Middle frontal gyrus (tissue), 1 donor: ENCODE measurements around the gene ZBTB12.
"Not testable (repeated sequence)": the region's sequence is repeated elsewhere in the genome, so short reads cannot be mapped to it uniquely, and the experiment has no call there.

Experiments used
- DNase-seq: peaks from one replicate; pipeline ENCODE4 v3.0.0-alpha.2; 2015; ENCODE audit warnings: low spot score; ENCODE audit errors: extremely low spot score

The ZBTB12 gene, protein sequence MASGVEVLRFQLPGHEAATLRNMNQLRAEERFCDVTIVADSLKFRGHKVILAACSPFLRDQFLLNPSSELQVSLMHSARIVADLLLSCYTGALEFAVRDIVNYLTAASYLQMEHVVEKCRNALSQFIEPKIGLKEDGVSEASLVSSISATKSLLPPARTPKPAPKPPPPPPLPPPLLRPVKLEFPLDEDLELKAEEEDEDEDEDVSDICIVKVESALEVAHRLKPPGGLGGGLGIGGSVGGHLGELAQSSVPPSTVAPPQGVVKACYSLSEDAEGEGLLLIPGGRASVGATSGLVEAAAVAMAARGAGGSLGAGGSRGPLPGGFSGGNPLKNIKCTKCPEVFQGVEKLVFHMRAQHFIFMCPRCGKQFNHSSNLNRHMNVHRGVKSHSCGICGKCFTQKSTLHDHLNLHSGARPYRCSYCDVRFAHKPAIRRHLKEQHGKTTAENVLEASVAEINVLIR

DNA sequence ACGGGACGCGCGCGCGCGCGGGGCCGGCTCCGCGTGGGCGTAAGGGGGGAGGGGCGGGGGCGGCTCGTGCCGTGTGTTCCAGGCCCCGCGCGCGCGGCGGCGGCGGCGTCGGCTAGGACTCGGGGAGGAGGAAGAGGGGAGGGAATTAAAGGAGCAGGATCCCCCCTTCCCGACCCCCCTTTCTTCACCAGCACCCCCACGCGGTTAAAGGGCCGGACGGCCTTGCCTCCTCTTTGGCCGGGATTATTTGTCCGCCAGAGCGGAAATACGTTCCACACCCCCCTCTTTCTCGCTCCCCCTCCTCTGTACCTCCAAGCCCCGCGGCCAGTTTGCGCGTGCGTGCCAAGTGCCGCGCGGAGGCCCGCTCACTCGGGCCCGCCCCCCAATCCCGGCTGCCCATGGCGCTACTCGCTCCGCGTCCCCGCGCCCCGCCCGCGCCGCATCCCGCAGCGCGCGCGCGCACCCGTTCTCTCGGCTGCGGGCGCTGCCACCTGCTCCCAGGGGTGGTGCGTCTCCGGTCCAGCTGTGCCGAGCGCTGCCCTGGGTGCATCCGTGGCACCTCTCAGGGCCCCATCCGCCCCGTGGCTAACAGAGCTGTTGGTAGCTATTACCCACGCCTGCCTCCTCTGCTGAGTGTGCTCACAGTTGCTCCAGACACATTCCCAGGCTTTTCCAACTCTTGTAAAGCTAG lies at the start of gene ZBTB12:
Gene ZBTB12 (minus strand): TSS at position 134 of the 691 bp plus-strand sequence. CDS start 781 bp downstream, outside the sequence.
- peak; percentile 95 for DNase-seq

DNA sequence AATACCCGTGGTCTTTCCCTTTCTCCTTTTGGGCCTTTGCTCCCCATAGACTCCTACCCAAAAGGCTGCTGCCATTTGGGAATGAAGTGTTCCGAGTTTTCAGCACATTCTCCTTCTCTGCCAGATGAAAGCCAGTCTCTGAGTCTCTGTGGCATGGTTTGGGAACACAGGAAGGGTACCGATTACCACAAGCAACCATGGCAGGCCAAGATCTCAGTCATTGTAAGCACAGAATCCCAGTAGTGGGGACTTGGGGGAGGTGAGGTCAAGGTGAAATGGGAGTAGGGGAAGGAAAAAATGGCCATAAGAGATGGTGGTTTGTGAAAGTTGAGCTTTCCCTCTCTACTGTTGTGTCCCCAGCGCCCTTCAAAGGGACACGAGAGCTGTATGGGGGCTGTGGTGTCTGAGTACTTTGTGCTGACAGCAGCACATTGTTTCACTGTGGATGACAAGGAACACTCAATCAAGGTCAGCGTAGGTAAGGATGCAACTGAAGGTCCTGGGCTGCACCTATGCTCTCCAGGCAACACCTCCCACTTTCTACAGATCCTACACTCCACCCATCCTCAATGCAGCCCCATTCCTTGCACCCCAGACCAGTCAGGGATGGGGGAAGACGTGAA lies 48.2 kb upstream of the ZBTB12 start:
- DNase-seq = no peak

- no peak for DNase-seq
These were observed 47.0 kb upstream of the ZBTB12 start for GRCh38 chr6:31948753-31949413.

- no peak for DNase-seq
These were observed 46.4 kb upstream of the ZBTB12 start for GRCh38 chr6:31948306-31948705.

GRCh38 chr6:31947864-31948263 lies 46.0 kb upstream of the ZBTB12 start:
- no peak for DNase-seq

- no peak for DNase-seq
These were observed 45.3 kb upstream of the ZBTB12 start for GRCh38 chr6:31947070-31947675.

DNA sequence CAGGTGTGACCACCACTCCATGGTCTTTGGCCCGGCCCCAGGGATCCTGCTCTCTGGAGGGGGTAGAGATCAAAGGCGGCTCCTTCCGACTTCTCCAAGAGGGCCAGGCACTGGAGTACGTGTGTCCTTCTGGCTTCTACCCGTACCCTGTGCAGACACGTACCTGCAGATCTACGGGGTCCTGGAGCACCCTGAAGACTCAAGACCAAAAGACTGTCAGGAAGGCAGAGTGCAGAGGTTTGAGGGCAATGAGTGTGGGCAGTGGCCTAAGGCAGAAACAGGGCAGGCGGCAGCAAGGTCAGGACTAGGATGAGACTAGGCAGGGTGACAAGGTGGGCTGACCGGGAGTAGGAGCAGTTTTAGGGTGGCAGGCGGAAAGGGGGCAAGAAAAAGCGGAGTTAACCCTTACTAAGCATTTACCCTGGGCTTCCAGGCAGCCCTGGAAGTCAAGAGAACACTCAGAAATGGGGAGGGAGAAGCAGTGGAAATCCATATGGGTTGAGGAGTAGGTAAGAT lies 44.5 kb upstream of the ZBTB12 start:
- no peak for DNase-seq

DNA sequence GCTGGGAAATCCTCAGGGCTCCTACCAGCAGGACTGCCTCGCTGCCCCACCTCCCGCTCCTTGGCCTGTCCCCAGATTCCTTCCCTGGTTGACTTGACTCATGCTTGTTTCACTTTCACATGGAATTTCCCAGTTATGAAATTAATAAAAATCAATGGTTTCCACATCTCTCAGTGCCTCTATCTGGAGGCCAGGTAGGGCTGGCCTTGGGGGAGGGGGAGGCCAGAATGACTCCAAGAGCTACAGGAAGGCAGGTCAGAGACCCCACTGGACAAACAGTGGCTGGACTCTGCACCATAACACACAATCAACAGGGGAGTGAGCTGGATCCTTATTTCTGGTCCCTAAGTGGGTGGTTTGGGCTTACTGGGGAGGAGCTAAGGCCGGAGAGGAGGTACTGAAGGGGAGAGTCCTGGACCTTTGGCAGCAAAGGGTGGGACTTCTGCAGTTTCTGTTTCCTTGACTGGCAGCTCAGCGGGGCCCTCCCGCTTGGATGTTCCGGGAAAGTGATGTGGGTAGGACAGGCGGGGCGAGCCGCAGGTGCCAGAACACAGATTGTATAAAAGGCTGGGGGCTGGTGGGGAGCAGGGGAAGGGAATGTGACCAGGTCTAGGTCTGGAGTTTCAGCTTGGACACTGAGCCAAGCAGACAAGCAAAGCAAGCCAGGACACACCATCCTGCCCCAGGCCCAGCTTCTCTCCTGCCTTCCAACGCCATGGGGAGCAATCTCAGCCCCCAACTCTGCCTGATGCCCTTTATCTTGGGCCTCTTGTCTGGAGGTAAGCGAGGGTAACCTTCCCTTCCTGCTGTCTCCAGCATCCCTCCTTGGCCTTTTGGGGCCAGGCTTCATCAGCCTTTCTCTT lies 43.9 kb upstream of the ZBTB12 start, which contains the start of gene CFB:
Gene CFB (plus strand): TSS at position 589 of the 863 bp plus-strand sequence. CDS start 127 bp downstream, at position 716.
- no peak for DNase-seq

GRCh38 chr6:31945154-31945506 lies 43.2 kb upstream of the ZBTB12 start:
- DNase-seq = no peak

DNA sequence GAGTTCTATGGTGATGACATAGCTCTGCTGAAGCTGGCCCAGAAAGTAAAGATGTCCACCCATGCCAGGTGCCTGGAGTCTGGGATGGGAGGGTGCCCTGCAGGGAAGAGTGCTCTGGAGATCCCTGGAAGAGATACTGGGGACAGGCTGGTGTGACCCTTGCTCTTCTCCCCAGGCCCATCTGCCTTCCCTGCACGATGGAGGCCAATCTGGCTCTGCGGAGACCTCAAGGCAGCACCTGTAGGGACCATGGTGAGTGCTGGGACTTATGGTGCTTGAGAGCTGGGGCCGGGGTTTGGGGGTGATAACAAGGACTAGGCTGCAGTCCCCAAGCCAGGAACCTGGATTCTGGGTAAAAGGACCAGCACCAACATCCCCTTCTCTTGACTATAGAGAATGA lies 41.9 kb upstream of the ZBTB12 start:
- no peak for DNase-seq

DNA sequence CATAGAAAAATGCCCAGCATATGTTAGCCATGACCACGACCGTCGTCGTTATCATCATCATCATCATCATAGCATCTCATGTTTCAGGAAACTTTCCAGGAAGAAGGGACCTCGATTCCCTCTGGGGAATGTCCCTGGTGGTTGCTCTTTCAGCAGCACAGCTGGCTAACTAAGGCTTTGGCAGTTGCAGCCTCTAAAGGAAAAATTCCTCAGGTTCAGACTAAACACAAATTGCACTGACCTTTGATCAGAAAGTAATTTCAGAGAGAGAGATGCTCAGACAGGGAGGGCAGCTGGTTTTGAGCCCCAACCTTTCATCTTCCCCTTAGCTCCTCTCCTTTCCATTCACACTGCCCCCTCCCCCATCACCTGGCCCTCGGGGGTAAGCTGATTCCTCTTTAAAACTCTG lies 38.4 kb upstream of the ZBTB12 start:
- no peak for DNase-seq

- DNase-seq = no peak
These were observed 33.9 kb upstream of the ZBTB12 start for GRCh38 chr6:31935823-31936222.

DNA sequence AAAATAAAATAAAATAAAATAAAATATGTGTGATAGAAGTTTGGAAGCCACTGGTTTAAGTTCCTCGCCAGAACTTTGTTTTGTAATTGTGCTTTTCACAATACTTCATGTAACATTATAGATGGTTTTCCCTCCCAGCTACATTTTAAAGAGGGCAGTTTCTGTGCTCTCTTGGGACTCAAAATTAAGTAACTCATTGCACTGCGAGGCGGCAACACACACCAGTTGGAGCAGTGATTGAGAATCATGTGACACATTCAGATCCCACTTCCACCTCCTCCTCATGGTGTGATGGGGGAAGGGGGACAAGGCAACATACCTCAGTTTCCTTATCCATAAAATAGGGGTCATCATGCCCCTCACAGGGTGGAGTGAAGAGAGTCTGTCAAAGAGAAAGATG lies 33.1 kb upstream of the ZBTB12 start:
- no peak for DNase-seq

GRCh38 chr6:31933537-31933936 lies 31.7 kb upstream of the ZBTB12 start:
- no peak for DNase-seq

DNA sequence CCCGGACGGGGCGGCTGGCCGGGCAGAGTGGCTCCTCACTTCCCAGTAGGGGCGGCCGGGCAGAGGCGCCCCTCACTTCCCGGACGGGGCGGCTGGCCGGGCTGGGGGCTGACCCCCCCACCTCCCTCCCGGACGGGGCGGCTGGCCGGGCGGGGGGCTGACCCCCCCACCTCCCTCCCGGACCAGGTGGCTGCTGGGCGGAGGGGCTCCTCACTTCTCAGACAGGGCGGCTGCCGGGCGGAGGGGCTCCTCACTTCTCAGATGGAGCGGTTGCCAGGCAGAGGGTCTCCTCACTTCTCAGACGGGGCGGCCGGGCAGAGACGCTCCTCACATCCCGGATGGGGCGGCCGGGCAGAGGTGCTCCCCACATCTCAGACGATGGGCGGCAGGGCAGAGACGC lies 30.3 kb upstream of the ZBTB12 start:
- DNase-seq = not testable (repeated sequence)

DNA sequence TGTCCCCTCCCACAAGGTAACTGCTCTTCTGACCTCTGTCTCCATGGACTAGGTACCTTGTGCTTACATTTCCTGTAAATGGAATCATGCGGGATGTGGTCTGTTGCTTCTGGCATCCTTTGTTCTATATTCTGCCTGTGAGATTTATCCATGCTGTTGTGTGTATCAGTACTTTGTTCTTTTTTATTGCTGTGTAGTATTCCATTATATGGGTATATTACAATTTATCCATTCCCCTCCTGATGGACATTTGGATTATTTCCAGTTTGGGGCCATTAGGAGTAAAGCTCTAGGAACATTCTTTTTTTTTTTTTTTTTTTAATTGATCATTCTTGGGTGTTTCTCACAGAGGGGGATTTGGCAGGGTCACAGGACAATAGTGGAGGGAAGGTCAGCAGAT lies 29.1 kb upstream of the ZBTB12 start:
- no peak for DNase-seq

DNA sequence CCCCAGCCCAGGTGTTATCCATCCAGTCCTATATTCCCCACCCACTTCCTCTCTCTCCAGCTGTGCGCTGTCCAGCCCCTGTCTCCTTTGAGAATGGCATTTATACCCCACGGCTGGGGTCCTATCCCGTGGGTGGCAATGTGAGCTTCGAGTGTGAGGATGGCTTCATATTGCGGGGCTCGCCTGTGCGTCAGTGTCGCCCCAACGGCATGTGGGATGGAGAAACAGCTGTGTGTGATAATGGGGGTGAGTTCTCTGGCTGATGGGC lies 26.7 kb upstream of the ZBTB12 start:
- no peak for DNase-seq

DNA sequence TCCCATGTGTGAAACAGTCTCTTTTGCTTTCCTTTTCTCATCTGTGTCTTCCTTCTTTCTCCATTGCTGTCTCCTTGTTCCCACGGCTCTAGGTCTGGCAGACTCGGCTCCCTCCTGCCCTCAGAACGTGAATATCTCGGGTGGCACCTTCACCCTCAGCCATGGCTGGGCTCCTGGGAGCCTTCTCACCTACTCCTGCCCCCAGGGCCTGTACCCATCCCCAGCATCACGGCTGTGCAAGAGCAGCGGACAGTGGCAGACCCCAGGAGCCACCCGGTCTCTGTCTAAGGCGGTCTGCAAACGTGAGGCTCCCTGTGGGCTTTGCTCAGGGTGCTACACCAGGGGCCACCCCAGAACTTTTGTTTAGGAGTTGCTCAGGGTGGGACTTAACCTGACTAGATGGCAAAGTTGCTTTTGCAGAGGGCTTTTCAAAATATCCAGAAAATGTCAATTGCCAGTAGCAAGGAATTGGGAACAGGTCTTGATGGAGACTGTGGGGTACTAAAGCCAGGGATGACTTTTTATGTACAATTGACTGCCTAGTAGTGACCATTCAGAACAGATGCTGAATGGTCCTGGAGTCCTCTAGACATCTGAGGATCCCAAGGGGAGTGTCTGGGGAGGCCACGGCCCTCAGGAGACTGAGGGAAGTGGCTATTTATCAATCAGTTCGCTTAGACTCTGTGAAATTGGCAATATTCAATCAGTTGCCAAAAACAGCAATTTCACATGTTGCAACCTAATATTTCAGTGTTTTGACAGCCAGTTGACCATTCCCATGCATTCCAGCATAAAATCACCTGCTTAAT lies 26.2 kb upstream of the ZBTB12 start:
- DNase-seq = no peak

GRCh38 chr6:31927242-31927862 lies 25.5 kb upstream of the ZBTB12 start, which contains the start of gene C2:
Gene C2, plus strand, starts transcription at chr6:31927717. Its CDS starts 36 bp downstream, at chr6:31927753.
- DNase-seq = no peak
